Tibial nerve (tissue), 4 donors: Measurements from ENCODE around the gene SLC22A5.

Experiments
- CTCF ChIP-seq, 5 experiments: fragments of 200-600 bp in 3 of 5; fragments of 450-650 bp in 2 of 5; sonication (generic) in 3 of 5; IDR thresholded peaks; one replicate each; pipeline ENCODE4 v1.5.1; 2016 to 2019; ENCODE audit warnings: antibody characterized with exemption in 5 of 5, mild to moderate bottlenecking in 3 of 5, moderate library complexity in 2 of 5
- EP300 ChIP-seq, 2 donors: sonication (generic); formaldehyde crosslinking; IDR thresholded peaks; one replicate each; pipeline ENCODE4 v1.6.1; 2017; ENCODE audit warnings: antibody characterized with exemption in 2 of 2, mild to moderate bottlenecking in 1 of 2

GRCh38 chr5:132436936-132437335 lies 67.4 kb downstream of the SLC22A5 start:
- TF ChIP-seq CTCF (IDR thresholded peaks at IDR 0.05) (no peak), EP300 (IDR thresholded peaks at IDR 0.05) (no peak)
